ENCODE measurements around the gene ACTR5.
A peak's percentile ranks its signal among the peaks of the same experiment; 100 is the strongest.

Gene ACTR5

DNA sequence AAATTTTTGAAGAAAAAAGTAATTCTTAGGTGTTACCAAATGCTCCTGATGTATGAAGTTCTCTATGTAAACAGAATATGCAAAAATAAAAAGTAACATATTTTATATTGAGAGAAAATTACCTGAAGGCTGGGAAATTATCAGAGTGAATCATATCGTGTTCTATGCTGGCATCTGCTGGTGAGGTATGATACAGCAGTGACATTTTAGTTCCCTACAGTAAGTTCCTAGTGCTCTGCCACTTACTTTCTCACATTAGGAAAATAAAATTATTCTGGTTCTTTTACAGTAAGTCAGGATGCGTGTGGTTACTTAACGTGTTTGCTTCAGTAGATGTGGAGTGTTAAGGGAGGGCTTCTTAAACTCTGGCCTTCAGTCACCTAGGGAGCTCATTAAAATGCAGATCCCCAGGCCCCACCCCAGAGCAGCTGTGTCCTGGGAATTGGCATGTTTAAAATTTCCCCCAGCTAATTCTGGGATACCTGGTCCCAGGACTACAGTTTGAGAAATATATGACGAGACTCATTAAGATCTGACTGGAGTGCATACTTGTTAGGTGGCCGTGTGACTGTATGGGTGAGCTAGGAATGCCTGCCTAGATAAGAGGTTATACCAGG is 3.2 kb downstream of the ACTR5 start:
- no peak overlapping the region for H3K4me3 ChIP-seq (ENCODE audit: low read depth, low read length)
- in situ Hi-C loops (cut with HindIII; ENCODE audit: low sequenced_read_pairs), result loop anchor here (10.0 kb wide), 1 partner anchor 107 kb away; no protein-coding TSS in a partner anchor
- DNase-seq (ENCODE audit: low read depth), result peak; percentile 37
- TF ChIP-seq, protein P1, sequence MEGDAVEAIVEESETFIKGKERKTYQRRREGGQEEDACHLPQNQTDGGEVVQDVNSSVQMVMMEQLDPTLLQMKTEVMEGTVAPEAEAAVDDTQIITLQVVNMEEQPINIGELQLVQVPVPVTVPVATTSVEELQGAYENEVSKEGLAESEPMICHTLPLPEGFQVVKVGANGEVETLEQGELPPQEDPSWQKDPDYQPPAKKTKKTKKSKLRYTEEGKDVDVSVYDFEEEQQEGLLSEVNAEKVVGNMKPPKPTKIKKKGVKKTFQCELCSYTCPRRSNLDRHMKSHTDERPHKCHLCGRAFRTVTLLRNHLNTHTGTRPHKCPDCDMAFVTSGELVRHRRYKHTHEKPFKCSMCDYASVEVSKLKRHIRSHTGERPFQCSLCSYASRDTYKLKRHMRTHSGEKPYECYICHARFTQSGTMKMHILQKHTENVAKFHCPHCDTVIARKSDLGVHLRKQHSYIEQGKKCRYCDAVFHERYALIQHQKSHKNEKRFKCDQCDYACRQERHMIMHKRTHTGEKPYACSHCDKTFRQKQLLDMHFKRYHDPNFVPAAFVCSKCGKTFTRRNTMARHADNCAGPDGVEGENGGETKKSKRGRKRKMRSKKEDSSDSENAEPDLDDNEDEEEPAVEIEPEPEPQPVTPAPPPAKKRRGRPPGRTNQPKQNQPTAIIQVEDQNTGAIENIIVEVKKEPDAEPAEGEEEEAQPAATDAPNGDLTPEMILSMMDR (IDR thresholded peaks at IDR 0.05; ENCODE audit: low read depth, low read length, missing control alignments), result peak; percentile 61

DNA sequence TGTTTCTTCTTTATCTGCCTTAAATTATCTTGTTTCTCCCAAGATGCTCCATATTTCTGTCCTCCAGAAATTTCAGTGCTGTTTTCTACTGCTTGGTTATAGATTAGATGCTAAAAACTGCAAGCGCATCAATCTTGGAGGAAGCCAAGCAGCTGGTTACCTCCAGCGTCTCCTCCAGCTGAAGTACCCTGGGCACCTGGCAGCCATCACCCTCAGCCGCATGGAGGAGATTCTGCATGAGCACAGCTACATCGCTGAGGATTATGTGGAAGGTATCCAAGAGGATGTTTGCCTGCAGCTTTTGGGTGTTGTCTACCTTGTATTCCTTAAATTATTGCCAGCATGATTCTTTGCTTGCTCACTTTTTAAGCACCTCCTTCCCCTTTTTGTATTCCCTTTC is 3.8 kb downstream of the ACTR5 start:
- no peak for DNase-seq (ENCODE audit: low read depth)
- TF ChIP-seq, protein P1 (IDR thresholded peaks at IDR 0.05; ENCODE audit: low read depth, low read length, missing control alignments), result no peak
- H3K4me3 ChIP-seq (ENCODE audit: low read depth, low read length), result no peak overlapping the region
- in situ Hi-C loops (cut with HindIII; ENCODE audit: low sequenced_read_pairs), result loop anchor here (10.0 kb wide), 1 partner anchor 107 kb away; no protein-coding TSS in a partner anchor

DNA sequence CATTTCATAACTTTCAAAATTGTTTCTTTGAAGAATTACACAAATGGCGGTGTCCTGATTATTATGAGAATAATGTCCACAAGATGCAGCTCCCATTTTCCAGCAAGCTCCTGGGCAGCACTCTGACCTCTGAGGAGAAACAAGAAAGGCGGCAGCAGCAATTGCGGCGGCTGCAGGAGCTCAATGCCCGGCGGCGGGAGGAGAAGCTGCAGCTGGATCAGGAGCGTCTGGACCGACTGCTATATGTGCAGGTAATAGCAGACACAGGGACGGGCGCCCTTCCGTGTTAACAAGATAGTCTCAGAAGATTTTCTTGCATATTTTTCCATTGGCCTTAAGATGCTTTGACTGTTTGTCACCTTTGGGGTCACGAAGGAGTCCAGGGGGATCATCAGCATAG is 6.7 kb downstream of the ACTR5 start:
- DNase-seq (ENCODE audit: low read depth), result no peak
- in situ Hi-C loops (cut with HindIII; ENCODE audit: low sequenced_read_pairs), result loop anchor here (10.0 kb wide), 1 partner anchor 110 kb away; no protein-coding TSS in a partner anchor
- no peak overlapping the region for H3K4me3 ChIP-seq (ENCODE audit: low read depth, low read length)
- TF ChIP-seq, protein P1 (IDR thresholded peaks at IDR 0.05; ENCODE audit: low read depth, low read length, missing control alignments), result no peak

DNA sequence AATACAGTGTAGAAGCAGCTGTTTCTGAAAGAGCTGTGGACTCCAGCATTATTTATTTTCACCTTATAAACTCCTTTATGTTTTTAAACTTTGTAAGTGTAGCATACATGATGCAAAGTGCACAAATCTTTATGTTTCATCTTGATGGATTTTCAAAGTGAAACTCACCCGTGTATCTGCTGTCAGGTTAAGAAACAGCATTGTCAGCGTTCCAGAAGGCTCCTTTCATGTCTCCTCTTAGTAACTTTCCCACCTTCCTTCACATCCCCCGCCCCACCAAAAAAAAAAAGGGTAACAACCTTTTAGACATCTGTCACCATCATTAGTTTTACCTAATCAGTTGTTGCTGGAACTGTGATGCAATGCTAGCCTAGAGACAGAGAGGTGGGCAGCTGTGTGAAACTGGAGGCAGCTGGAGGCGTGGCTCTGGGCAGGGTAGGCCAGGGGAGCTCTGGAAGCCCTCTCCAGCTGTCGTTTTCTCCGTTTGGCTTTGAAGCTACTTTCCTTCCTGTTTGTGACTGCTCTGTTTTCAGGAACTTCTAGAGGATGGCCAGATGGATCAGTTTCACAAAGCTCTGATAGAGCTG is 7.2 kb downstream of the ACTR5 start:
- in situ Hi-C loops (cut with HindIII; ENCODE audit: low sequenced_read_pairs), result loop anchor here (10.0 kb wide), 1 partner anchor 111 kb away; no protein-coding TSS in a partner anchor
- TF ChIP-seq, protein P1 (IDR thresholded peaks at IDR 0.05; ENCODE audit: low read depth, low read length, missing control alignments), result no peak
- no peak overlapping the region for H3K4me3 ChIP-seq (ENCODE audit: low read depth, low read length)
- DNase-seq (ENCODE audit: low read depth), result no peak

DNA sequence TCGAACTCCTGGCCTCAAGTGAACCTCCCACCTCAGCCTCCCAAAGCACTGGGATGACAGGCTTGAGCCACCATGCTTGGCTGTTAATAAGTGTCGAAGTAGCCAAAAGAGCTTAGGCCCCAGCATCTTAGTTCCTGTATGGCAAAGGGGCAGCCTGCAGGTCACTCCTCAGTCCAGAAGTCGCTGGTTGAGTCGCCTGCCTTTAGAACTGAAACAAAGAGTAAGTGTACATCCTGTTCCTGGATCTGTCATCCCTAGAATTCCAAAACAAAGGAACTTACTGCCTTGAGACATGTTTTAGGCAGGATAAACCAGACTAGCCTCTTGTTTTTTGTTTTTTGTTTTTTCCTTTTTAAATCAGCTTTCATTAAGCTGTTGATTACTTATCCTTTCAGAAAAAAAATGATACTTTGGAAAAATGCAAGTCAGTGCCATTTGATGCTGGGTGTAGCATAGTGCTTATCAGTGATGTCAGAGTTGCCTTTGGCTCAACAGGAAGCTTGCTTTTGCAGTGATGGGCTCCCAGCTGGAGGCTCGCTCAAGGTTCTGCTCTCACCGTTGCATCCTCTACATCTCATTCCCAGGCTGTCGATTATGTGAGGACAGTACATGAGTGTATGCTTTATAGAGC is 9.0 kb downstream of the ACTR5 start:
- in situ Hi-C loops (cut with HindIII; ENCODE audit: low sequenced_read_pairs), result loop anchor here (10.0 kb wide), 1 partner anchor 112 kb away; no protein-coding TSS in a partner anchor
- TF ChIP-seq, protein P1 (IDR thresholded peaks at IDR 0.05; ENCODE audit: low read depth, low read length, missing control alignments), result no peak
- DNase-seq (ENCODE audit: low read depth), result no peak
- H3K4me3 ChIP-seq (ENCODE audit: low read depth, low read length), result no peak overlapping the region

DNA sequence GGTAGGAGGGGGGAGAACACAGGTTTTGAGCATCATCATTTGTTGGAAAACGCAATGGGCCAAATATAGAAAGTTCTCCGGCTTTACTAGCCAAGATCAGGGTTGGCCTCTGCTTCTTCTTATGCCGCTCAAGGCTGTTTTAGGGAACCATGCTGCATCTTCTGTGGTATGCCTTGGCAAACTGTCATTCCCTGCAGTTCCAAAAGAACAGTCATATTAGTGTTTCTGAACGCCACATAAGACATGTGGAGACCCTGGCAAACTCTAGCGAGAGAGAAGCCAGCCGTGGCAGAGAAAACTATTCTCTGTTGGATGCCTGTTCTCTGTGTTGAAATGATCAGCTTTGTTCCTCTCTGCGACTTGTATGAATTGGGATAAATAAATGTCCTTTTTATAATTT is 10.8 kb downstream of the ACTR5 start:
- TF ChIP-seq, protein P1 (IDR thresholded peaks at IDR 0.05; ENCODE audit: low read depth, low read length, missing control alignments), result no peak
- in situ Hi-C loops (cut with HindIII; ENCODE audit: low sequenced_read_pairs), result loop anchor here (10.0 kb wide), 1 partner anchor 114 kb away; no protein-coding TSS in a partner anchor
- no peak for DNase-seq (ENCODE audit: low read depth)
- H3K4me3 ChIP-seq (ENCODE audit: low read depth, low read length), result no peak overlapping the region

Measured in astrocyte of the cerebellum (primary cell).